Measurements from ENCODE around the gene FAT2. TPM values are rescaled to one million over a fixed set of nuclear protein-coding genes. Genes with fewer than 3 reads are reported as not detected.

FAT2 gene
- total and polyA plus RNA-seq, 2 experiments from 2014 or later = 0.06 to 0.59 TPM

GRCh38 chr5:151625285-151625684 is 34.2 kb upstream of the FAT2 start:
- no peaks in the 10 kb centered on the region for H3K9me2 ChIP-seq (ENCODE audit: insufficient read depth)
- no peaks in the 10 kb centered on the region for H3K79me2 ChIP-seq (replicated peaks; ENCODE audit: insufficient read depth)
- H2AFZ ChIP-seq = no peak overlapping the region; the same call in 1 of the 2 replicates
- DNase-seq (ENCODE audit: low spot score) = no peak
- no peak overlapping the region for H3K27ac ChIP-seq (ENCODE audit: low read depth)
- no peaks in the 10 kb centered on the region for H3K27me3 ChIP-seq (ENCODE audit: insufficient read depth)
- Mint-ChIP-seq H3K9me3 (no peaks in the 10 kb centered on the region), H3K4me1 (peaks cover 16% of the 10 kb centered on the region), H3K36me3 (ENCODE audit: low read depth) (no peaks in the 10 kb centered on the region), H3K4me3 (no peak overlapping the region), H3K27me3 (ENCODE audit: insufficient read depth, low read depth, poor library complexity) (peaks cover 5% of the 10 kb centered on the region), H3K27ac (no peak overlapping the region)
- no peaks in the 10 kb centered on the region for H4K20me1 ChIP-seq (replicated peaks; ENCODE audit: insufficient read depth)
- TF ChIP-seq, protein P1, sequence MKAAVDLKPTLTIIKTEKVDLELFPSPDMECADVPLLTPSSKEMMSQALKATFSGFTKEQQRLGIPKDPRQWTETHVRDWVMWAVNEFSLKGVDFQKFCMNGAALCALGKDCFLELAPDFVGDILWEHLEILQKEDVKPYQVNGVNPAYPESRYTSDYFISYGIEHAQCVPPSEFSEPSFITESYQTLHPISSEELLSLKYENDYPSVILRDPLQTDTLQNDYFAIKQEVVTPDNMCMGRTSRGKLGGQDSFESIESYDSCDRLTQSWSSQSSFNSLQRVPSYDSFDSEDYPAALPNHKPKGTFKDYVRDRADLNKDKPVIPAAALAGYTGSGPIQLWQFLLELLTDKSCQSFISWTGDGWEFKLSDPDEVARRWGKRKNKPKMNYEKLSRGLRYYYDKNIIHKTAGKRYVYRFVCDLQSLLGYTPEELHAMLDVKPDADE (IDR thresholded peaks at IDR 0.05) = no peak
- TF ChIP-seq STAT1 (IDR thresholded peaks at IDR 0.05; ENCODE audit: unreplicated experiment) = no peak
- TF ChIP-seq EZH2 (IDR thresholded peaks at IDR 0.05; ENCODE audit: low read depth, unreplicated experiment) = no peak
- no peak for TF ChIP-seq POLR2AphosphoS5 (IDR thresholded peaks at IDR 0.05; ENCODE audit: low read depth)
- TF ChIP-seq, protein P2, sequence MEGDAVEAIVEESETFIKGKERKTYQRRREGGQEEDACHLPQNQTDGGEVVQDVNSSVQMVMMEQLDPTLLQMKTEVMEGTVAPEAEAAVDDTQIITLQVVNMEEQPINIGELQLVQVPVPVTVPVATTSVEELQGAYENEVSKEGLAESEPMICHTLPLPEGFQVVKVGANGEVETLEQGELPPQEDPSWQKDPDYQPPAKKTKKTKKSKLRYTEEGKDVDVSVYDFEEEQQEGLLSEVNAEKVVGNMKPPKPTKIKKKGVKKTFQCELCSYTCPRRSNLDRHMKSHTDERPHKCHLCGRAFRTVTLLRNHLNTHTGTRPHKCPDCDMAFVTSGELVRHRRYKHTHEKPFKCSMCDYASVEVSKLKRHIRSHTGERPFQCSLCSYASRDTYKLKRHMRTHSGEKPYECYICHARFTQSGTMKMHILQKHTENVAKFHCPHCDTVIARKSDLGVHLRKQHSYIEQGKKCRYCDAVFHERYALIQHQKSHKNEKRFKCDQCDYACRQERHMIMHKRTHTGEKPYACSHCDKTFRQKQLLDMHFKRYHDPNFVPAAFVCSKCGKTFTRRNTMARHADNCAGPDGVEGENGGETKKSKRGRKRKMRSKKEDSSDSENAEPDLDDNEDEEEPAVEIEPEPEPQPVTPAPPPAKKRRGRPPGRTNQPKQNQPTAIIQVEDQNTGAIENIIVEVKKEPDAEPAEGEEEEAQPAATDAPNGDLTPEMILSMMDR (conservative IDR thresholded peaks at IDR 0.05; ENCODE audit: low read depth in 2 of 2) = no peak
- TF ChIP-seq JUNB (IDR thresholded peaks at IDR 0.05; ENCODE audit: unreplicated experiment) = no peak
- no peak for TF ChIP-seq REST (IDR thresholded peaks at IDR 0.05; ENCODE audit: unreplicated experiment)
- TF ChIP-seq, protein P3, sequence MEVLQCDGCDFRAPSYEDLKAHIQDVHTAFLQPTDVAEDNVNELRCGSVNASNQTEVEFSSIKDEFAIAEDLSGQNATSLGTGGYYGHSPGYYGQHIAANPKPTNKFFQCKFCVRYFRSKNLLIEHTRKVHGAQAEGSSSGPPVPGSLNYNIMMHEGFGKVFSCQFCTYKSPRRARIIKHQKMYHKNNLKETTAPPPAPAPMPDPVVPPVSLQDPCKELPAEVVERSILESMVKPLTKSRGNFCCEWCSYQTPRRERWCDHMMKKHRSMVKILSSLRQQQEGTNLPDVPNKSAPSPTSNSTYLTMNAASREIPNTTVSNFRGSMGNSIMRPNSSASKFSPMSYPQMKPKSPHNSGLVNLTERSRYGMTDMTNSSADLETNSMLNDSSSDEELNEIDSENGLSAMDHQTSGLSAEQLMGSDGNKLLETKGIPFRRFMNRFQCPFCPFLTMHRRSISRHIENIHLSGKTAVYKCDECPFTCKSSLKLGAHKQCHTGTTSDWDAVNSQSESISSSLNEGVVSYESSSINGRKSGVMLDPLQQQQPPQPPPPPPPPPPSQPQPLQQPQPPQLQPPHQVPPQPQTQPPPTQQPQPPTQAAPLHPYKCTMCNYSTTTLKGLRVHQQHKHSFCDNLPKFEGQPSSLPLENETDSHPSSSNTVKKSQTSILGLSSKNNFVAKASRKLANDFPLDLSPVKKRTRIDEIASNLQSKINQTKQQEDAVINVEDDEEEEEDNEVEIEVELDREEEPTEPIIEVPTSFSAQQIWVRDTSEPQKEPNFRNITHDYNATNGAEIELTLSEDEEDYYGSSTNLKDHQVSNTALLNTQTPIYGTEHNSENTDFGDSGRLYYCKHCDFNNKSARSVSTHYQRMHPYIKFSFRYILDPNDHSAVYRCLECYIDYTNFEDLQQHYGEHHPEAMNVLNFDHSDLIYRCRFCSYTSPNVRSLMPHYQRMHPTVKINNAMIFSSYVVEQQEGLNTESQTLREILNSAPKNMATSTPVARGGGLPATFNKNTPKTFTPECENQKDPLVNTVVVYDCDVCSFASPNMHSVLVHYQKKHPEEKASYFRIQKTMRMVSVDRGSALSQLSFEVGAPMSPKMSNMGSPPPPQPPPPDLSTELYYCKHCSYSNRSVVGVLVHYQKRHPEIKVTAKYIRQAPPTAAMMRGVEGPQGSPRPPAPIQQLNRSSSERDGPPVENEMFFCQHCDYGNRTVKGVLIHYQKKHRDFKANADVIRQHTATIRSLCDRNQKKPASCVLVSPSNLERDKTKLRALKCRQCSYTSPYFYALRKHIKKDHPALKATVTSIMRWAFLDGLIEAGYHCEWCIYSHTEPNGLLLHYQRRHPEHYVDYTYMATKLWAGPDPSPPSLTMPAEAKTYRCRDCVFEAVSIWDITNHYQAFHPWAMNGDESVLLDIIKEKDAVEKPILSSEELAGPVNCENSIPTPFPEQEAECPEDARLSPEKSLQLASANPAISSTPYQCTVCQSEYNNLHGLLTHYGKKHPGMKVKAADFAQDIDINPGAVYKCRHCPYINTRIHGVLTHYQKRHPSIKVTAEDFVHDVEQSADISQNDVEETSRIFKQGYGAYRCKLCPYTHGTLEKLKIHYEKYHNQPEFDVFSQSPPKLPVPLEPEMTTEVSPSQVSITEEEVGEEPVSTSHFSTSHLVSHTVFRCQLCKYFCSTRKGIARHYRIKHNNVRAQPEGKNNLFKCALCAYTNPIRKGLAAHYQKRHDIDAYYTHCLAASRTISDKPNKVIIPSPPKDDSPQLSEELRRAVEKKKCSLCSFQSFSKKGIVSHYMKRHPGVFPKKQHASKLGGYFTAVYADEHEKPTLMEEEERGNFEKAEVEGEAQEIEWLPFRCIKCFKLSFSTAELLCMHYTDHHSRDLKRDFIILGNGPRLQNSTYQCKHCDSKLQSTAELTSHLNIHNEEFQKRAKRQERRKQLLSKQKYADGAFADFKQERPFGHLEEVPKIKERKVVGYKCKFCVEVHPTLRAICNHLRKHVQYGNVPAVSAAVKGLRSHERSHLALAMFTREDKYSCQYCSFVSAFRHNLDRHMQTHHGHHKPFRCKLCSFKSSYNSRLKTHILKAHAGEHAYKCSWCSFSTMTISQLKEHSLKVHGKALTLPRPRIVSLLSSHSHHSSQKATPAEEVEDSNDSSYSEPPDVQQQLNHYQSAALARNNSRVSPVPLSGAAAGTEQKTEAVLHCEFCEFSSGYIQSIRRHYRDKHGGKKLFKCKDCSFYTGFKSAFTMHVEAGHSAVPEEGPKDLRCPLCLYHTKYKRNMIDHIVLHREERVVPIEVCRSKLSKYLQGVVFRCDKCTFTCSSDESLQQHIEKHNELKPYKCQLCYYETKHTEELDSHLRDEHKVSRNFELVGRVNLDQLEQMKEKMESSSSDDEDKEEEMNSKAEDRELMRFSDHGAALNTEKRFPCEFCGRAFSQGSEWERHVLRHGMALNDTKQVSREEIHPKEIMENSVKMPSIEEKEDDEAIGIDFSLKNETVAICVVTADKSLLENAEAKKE (CRISPR knock-in tag; IDR thresholded peaks at IDR 0.05) = no peak
- no peak for TF ChIP-seq CREB1 (CRISPR knock-in tag; IDR thresholded peaks at IDR 0.05; ENCODE audit: low read depth)
- TF ChIP-seq ZNF114 (CRISPR knock-in tag; IDR thresholded peaks at IDR 0.05) = no peak
- H3F3A ChIP-seq (replicated peaks; ENCODE audit: low read depth) = no peaks in the 10 kb centered on the region
- no peaks in the 10 kb centered on the region for H3K36me3 ChIP-seq (ENCODE audit: insufficient read depth)
- no peak overlapping the region for H3K4me2 ChIP-seq
- no peak overlapping the region for H3K4me3 ChIP-seq
- no peak for ATAC-seq
- peaks cover 6% of the 10 kb centered on the region for H3K4me1 ChIP-seq (ENCODE audit: insufficient read depth)
